Spleen (tissue), 7 donors: ENCODE measurements around the gene KIF26B.

Experiments used
- POLR2A ChIP-seq, 3 donors: fragments of 450-650 bp; IDR thresholded peaks; one replicate each; pipeline ENCODE4 v1.5.1; 2017; ENCODE audit warnings: antibody characterized with exemption in 3 of 3, mild to moderate bottlenecking in 1 of 3
- POLR2AphosphoS5 ChIP-seq, 3 donors: sonication (generic); formaldehyde crosslinking; IDR thresholded peaks; one replicate each; pipeline ENCODE4 v1.5.1; 2017; ENCODE audit warnings: antibody characterized with exemption in 3 of 3
- TF ChIP-seq, protein P1 (sequence below), 11 experiments: fragments of 200-600 bp in 7 of 11; fragments of 450-650 bp in 4 of 11; sonication (generic) in 4 of 11; IDR thresholded peaks in 8 of 11; conservative IDR thresholded peaks in 3 of 11; 1 replicate in 7 of 11; 2 replicates in 4 of 11; pipeline versions ENCODE4 v1.4.0 to v1.8.0; 2016 to 2021; ENCODE audit warnings: antibody characterized with exemption in 11 of 11, inconsistent platforms in 4 of 11, mild to moderate bottlenecking in 1 of 11
- donor health status: DM: no; HTN: no; CAD: no; lungs with moderate emphysema.
- donor health status: DM: no; HTN: no; CAD: no.
- donor health status: DM: no; HTN: no; CAD: no.

GRCh38 chr1:245348626-245349025 is 193.8 kb downstream of the KIF26B start:
- TF ChIP-seq, protein P1, sequence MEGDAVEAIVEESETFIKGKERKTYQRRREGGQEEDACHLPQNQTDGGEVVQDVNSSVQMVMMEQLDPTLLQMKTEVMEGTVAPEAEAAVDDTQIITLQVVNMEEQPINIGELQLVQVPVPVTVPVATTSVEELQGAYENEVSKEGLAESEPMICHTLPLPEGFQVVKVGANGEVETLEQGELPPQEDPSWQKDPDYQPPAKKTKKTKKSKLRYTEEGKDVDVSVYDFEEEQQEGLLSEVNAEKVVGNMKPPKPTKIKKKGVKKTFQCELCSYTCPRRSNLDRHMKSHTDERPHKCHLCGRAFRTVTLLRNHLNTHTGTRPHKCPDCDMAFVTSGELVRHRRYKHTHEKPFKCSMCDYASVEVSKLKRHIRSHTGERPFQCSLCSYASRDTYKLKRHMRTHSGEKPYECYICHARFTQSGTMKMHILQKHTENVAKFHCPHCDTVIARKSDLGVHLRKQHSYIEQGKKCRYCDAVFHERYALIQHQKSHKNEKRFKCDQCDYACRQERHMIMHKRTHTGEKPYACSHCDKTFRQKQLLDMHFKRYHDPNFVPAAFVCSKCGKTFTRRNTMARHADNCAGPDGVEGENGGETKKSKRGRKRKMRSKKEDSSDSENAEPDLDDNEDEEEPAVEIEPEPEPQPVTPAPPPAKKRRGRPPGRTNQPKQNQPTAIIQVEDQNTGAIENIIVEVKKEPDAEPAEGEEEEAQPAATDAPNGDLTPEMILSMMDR (IDR thresholded peaks at IDR 0.05 in 8 of 11, conservative IDR thresholded peaks at IDR 0.05 in 3 of 11): no peak
- TF ChIP-seq POLR2A (IDR thresholded peaks at IDR 0.05): no peak
- TF ChIP-seq POLR2AphosphoS5 (IDR thresholded peaks at IDR 0.05): no peak
